Activated CD4-positive, alpha-beta T cell treated with anti-CD3 and anti-CD28 coated beads, Interleukin-2, amount 50 U/mL, for 24 hours (primary cell): ENCODE measurements around the gene PCBP2.

Source experiments
- DNase-seq, 2 donors: peaks; one replicate each; pipeline ENCODE4 v3.0.0-alpha.2; 2020; ENCODE audit warnings: low read depth in 1 of 2, low spot score in 1 of 2

PCBP2 gene

GRCh38 chr12:53506881-53507602 is 55.1 kb downstream of the PCBP2 start, which contains the start of gene NPFF:
TSS of gene NPFF (minus strand) at chr12:53507484. CDS start at chr12:53507474, 10 bp downstream.
- DNase-seq = no peak

GRCh38 chr12:53507603-53507885 is 55.6 kb downstream of the PCBP2 start:
- DNase-seq = no peak

- DNase-seq = peak; percentile 68 to 78
Observed at GRCh38 chr12:53508534-53509170, 56.8 kb downstream of the PCBP2 start.

DNA sequence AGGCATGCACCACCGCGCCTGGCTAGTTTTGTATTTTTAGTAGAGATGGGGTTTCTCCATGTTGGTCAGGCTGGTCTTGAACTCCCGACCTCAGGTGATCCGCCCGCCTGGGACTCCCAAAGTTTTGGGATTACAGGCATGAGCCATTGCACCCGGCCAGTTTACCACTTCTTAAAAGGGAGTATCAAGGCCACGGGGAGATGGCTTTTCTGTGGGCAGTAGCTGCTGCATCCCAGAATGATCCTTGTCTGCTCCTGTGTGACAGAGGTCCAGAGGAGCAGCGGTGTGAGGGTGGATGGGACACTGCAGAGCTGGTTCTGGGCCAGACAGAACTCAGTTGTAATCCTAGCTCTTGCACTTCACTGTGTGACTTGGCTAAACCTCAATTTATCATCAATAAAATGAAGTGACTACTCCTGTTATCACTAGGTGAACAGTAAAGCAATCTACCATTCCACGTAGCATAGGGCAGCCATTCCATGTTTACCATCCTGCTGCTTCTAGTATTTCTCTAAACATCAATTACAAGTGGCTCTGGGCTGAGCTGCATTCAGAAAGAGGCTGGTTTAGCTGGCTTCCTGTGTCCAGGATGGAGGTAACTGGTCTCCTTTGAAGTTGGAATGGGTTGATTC is 58.4 kb downstream of the PCBP2 start:
- no peak for DNase-seq

DNA sequence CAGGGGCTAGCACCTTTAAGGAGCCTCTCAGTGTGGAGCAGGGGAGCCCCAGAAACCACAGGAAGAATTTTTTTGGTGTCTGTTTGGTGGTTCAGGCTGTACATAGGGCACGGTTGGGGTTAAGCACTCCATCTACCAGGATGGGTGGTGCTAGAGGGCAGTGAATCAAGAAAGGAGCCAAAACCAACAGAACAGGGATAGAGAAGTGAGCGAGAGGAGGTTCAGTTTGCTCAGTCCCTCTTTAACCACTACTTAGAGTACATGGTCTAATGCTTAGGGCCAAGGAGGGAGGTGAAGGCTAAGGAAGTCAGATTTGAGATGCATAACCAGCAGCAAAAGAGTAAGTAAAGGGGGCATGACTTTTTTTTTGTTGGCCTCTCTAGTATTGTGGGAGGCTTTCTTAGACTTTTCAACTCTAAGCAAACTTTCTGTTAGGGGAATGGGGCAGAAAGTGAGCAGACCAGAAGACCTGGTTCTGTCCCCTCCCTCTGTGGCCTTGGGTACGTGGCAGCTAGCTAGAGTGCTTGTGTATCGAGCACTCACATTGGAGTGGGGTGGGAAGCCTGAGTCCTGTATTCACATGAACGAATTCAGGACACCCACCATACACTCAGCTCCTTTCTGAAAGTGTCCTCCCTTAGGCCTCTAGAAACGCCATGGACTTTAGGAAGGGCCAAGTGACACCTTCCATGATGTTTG is 62.0 kb downstream of the PCBP2 start:
- DNase-seq = no peak

- no peak for DNase-seq
Observed at GRCh38 chr12:53514628-53515290, 62.9 kb downstream of the PCBP2 start.

- DNase-seq = no peak
Observed at GRCh38 chr12:53515291-53515680, 63.4 kb downstream of the PCBP2 start.

DNA sequence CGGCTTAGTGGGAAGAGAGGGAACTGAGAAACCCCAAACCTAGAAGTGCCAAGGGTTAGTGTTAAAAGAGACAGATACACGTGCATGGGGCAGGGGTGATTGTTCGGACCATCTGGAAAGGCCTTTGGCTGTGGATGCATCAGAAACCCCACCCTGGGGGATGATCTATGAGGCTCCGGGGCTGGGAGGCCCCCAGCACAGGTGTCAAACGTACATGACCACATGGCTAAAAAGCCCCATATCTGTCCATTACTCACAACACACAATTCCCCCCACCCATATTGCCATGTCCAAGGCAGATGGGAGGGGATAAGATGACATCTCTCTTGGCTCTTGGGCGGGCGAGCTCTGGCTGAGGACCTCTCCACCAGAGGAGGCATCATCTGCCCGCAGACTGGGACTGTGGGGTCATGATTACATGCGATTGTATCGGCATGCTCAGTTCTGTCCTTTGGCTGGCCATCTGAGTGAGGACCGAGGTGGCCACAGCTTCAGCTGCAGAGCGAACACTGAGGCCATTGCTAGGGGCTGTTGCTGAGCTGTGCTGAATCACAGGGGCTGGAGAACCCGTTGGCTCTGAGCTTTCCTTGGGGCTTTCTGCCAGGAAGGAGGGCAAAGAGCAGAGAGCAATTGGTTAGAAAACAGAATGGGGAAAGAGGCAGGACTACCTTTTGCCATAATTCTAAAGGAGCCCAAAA is 65.0 kb downstream of the PCBP2 start:
- no peak for DNase-seq

DNA sequence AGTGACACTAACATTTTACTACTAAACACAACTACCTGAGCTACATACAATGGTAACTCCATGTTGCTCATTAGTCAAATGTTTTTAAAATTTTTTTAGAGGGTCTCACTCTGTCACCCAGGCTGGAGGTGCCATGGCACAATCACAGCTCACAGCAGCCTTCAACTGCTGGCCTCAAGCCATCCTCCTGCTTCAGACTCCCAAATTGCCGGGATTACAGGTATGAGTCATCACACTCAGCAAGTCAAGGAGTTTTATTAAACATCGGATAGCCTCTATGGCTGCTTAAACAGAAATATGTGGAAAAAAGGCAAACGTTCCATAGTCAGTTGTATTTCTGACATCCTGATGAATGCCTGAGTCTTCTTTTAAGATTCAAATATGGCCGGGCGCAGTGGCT is 66.5 kb downstream of the PCBP2 start:
- DNase-seq = no peak

GRCh38 chr12:53523131-53523530 is 71.2 kb downstream of the PCBP2 start:
- no peak for DNase-seq

GRCh38 chr12:53524476-53524875 is 72.6 kb downstream of the PCBP2 start:
- no peak for DNase-seq

GRCh38 chr12:53530061-53530460 is 78.2 kb downstream of the PCBP2 start:
- no peak for DNase-seq
